HG02884 (cell line): Measurements from ENCODE around the gene BTD.

Experiments used
- ATAC-seq: cut with Tn5 transposase; IDR thresholded peaks from one replicate; pipeline ENCODE4 v1.9.1; 2021; ENCODE audit warnings: mild to moderate bottlenecking, moderate library complexity; ENCODE audit not compliant: unreplicated experiment

BTD gene

GRCh38 chr3:15634671-15635070, 33.1 kb downstream of the BTD start:
- no peak for ATAC-seq

GRCh38 chr3:15635121-15635661, 33.6 kb downstream of the BTD start:
- no peak for ATAC-seq

- no peak for ATAC-seq
Observed at GRCh38 chr3:15636028-15636709, 34.6 kb downstream of the BTD start.

- no peak for ATAC-seq
Observed at GRCh38 chr3:15637131-15637951, 35.8 kb downstream of the BTD start.

GRCh38 chr3:15638193-15638890, 36.8 kb downstream of the BTD start:
- no peak for ATAC-seq

- ATAC-seq: no peak
Observed at GRCh38 chr3:15638891-15639262, 37.3 kb downstream of the BTD start.

- ATAC-seq: no peak
Observed at GRCh38 chr3:15645246-15645645, 43.7 kb downstream of the BTD start.

GRCh38 chr3:15645740-15646501, 44.4 kb downstream of the BTD start:
- no peak for ATAC-seq

GRCh38 chr3:15646851-15647511, 45.4 kb downstream of the BTD start:
- peak; percentile 23 for ATAC-seq

- peak; percentile 97 for ATAC-seq
Observed at GRCh38 chr3:15647611-15648167, 46.1 kb downstream of the BTD start.

GRCh38 chr3:15649341-15649740, 47.8 kb downstream of the BTD start:
- no peak for ATAC-seq

- no peak for ATAC-seq
Observed at GRCh38 chr3:15649858-15650257, 48.3 kb downstream of the BTD start.

- no peak for ATAC-seq
Observed at GRCh38 chr3:15651396-15651795, 49.9 kb downstream of the BTD start.

GRCh38 chr3:15653321-15653720, 51.8 kb downstream of the BTD start:
- no peak for ATAC-seq

- no peak for ATAC-seq
Observed at GRCh38 chr3:15654127-15654526, 52.6 kb downstream of the BTD start.

- ATAC-seq: no peak
Observed at GRCh38 chr3:15654891-15655290, 53.3 kb downstream of the BTD start.

- no peak for ATAC-seq
Observed at GRCh38 chr3:15656342-15656741, 54.8 kb downstream of the BTD start.

- ATAC-seq: no peak
Observed at GRCh38 chr3:15657016-15657415, 55.5 kb downstream of the BTD start.

GRCh38 chr3:15659254-15659975, 57.9 kb downstream of the BTD start:
- ATAC-seq: no peak
